ENCODE measurements around the gene IL17REL. TPM values are rescaled to one million over a fixed set of nuclear protein-coding genes. Genes with fewer than 3 reads are reported as not detected.

The IL17REL gene
- total RNA-seq, 4 donors from 2014 or later, result not detected

DNA sequence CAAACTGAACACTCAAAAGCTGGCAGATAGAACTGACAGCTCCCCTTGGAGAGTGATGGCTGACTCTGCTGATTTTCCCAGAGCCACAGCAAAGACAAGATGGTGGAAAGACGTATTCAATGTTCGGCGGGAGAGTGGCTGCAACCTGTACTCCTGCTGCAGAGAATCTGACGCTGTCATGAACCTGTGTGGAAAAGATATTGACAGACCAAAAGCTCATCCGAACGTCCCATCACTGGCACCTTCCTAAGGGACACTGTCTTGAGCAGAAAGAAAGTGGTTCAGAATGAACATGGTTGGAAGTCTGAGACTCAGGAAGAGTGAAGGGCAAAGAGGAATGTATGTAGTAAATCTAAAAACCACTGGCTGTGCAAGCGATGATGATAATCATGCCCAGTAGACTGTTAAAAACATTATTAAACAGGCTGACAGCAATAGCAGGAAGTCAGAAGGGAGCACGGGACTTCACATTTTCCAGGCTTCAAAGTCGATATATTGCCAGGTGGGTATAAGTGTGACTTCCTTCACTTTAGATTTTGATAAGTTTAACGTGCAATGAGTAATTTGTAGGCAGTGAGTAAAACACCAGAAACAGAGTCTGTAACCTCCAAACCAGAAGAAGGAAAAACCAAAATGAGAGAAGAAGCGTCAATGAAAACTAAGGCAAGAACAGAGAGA, 6.2 kb upstream of the IL17REL start:
- H3K4me3 ChIP-seq (ENCODE audit: low read depth, poor library complexity, severe bottlenecking), result no peak overlapping the region
- WGBS, 2 donors, result 64% methylated on average over 11 of the region's 11 CpGs
- intact Hi-C loops (cut with DNase I; ENCODE audit: low total_unique reads), result no loop called here
- DNase-seq (ENCODE audit: low spot score in 2 of 2), result no peak
- TF ChIP-seq, protein P1, sequence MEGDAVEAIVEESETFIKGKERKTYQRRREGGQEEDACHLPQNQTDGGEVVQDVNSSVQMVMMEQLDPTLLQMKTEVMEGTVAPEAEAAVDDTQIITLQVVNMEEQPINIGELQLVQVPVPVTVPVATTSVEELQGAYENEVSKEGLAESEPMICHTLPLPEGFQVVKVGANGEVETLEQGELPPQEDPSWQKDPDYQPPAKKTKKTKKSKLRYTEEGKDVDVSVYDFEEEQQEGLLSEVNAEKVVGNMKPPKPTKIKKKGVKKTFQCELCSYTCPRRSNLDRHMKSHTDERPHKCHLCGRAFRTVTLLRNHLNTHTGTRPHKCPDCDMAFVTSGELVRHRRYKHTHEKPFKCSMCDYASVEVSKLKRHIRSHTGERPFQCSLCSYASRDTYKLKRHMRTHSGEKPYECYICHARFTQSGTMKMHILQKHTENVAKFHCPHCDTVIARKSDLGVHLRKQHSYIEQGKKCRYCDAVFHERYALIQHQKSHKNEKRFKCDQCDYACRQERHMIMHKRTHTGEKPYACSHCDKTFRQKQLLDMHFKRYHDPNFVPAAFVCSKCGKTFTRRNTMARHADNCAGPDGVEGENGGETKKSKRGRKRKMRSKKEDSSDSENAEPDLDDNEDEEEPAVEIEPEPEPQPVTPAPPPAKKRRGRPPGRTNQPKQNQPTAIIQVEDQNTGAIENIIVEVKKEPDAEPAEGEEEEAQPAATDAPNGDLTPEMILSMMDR (IDR thresholded peaks at IDR 0.05), result no peak
- no peak for TF ChIP-seq POLR2A (IDR thresholded peaks at IDR 0.05)

DNA sequence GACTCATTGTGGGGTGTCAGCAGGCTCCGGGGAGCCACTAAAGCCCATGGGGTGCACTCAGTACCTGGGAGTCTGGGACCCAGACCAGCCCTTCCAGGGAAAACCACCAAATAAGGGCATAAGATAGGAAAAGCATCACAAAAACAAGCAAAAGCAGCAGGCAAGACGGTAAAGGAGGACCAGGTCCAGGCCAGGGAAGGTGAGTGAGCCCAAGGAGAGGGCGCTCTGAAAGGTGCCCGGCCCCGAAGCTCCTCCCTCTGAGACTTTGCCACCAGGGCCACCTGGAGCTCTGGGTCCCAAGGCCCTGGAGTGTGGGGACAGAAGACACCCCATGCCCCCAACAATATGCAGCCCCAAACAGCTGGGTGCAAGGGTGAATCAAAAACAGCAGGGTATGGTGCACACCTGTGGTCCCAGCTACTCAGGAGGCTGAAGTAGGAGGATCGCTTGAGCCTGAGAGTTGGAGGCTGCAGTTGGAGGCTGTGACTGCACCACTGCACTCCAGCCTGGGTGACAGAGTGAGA, 5.2 kb upstream of the IL17REL start:
- intact Hi-C loops (cut with DNase I; ENCODE audit: low total_unique reads), result no loop called here
- DNase-seq (ENCODE audit: low spot score in 2 of 2), result no peak
- H3K4me3 ChIP-seq (ENCODE audit: low read depth, poor library complexity, severe bottlenecking), result no peak overlapping the region
- WGBS, 2 donors, result 78 to 85% methylated on average over 6 of the region's 6 CpGs
- TF ChIP-seq POLR2A (IDR thresholded peaks at IDR 0.05), result no peak
- TF ChIP-seq, protein P1 (IDR thresholded peaks at IDR 0.05), result no peak

DNA sequence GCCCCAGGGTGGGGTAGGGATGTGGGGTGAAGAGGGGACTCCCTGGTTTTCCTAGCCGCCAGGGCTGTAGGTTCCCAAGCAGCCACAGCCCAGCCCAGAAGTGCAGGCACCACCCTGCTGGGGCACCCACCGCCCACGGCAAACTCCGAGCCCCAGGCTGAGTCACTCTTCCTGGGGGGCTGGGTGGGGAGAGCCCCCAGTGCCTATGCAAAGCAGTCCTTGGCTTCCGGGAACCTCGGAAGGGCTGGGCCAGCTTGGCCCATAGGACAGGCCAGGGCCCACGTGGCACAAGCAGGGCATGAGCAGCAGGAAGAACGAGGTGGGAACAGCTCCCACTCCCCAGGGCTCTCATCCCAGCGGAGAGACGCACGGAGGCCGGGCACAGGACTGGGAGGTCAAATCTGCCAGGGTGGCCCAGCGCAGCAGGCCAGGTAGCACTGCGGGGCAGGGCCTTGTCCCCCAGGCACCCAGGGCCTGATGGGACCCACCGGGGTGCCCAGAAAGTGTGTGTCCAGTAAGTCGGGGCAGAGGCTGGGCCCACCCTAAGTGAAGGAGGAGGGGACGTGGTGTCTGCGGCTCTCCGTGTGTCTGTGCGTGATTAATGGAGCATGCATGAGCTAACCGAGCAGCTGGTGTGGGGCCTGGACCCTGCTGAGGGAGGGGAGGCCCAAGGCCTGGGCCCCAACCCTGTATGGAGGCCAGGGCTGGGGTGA, 4.6 kb upstream of the IL17REL start:
- DNase-seq (ENCODE audit: low spot score in 2 of 2), result no peak
- no peak for TF ChIP-seq POLR2A (IDR thresholded peaks at IDR 0.05)
- TF ChIP-seq, protein P1 (IDR thresholded peaks at IDR 0.05), result no peak
- H3K4me3 ChIP-seq (ENCODE audit: low read depth, poor library complexity, severe bottlenecking), result no peak overlapping the region
- WGBS, 2 donors, result 63 to 69% methylated on average over 17 to 21 of the region's 21 CpGs
- intact Hi-C loops (cut with DNase I; ENCODE audit: low total_unique reads), result no loop called here

DNA sequence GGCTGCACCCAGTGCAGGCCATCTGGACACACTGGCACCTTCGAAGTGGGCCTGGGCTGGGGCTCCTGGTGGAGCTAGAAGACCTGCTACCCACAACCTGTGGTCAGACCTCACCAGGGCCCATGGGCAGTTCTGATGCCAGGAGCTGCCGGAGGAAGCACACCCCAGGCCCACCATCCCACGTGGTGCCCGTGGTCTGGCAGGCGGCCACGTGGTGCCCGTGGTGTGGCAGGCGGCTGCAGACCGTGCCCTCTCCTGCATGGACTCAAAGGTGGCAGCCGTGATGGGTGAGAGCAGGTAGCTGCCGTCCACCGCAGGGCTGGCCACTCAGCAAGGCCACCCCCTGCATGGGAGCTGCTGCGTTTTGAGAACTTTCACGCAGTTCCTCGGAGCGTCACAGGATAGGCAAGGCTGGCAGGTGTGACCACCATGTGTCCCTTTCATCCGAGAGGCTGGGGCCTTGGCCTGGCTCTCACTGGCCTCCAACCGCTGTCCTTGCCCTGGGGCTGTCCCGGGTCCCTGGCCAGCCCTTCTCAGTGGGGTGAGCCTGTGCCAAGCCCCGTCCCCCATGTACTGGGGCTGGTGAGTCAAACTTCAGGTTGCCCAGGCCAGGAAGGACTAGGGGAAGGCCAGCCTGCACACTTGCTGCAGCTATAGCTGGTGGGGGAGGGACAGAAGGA, 3.9 kb upstream of the IL17REL start:
- no peak for TF ChIP-seq POLR2A (IDR thresholded peaks at IDR 0.05)
- TF ChIP-seq, protein P1 (IDR thresholded peaks at IDR 0.05), result no peak
- 79 to 80% methylated on average over 9 to 10 of the region's 20 CpGs for WGBS, 2 donors
- no peak overlapping the region for H3K4me3 ChIP-seq (ENCODE audit: low read depth, poor library complexity, severe bottlenecking)
- no peak for DNase-seq (ENCODE audit: low spot score in 2 of 2)
- intact Hi-C loops (cut with DNase I; ENCODE audit: low total_unique reads), result no loop called here

DNA sequence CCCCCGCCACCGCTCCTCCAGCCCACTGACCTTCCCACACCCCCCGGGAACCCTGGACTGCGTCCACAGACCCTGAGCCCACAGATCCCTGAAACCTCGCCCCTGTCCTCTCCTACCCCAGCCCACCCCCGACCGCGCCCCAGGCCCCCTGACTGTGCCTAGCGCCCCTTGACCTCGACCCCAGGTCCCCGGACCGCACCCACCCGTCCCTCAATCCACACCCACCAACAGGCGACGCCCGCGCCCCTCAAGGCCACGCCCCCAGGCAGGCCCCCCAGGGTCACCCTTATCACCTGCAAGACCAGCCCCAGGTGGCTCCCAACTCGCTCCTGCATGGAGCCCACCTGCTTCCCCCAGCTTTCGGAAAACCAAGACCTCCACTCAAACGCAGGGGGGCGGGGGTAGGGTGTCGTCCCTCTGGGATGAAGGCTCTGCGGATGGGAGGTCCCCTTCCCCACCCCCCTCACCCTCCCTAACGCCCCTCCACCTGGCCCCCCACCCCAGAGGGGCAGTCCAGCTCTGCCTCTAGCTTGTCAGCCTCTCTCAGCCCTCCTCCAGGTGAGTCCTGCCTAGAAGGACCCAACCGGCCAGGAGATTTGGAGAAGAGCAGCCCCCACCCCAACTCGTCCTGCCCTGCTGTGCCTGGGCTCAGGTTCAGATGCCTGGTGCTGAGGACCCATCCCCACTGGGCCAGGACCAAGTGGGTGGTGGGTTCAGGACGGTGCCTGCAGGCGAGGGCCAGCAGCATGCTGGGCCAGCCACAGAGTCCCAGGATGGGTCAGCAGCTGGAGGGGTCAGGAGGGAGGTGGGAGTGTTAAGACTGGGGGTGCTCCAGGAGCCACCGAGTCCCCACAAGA, 3.1 kb upstream of the IL17REL start:
- TF ChIP-seq, protein P1 (IDR thresholded peaks at IDR 0.05), result no peak
- TF ChIP-seq POLR2A (IDR thresholded peaks at IDR 0.05), result no peak
- 39 to 54% methylated on average over 9 to 24 of the region's 30 CpGs for WGBS, 2 donors
- H3K4me3 ChIP-seq (ENCODE audit: low read depth, poor library complexity, severe bottlenecking), result no peak overlapping the region
- no peak for DNase-seq (ENCODE audit: low spot score in 2 of 2)
- intact Hi-C loops (cut with DNase I; ENCODE audit: low total_unique reads), result no loop called here

Measured in lower leg skin (tissue), 4 donors.